Measurements from ENCODE around the gene NUDT17. TPM values are rescaled to one million over a fixed set of nuclear protein-coding genes. Genes with fewer than 3 reads are reported as not detected.

The NUDT17 gene
- total RNA-seq, 2 donors from 2014 or later: 2.6 to 3.9 TPM

- no peak for ATAC-seq
- H3K36me3 Mint-ChIP-seq: no peaks in the 10 kb centered on the region
- no peak overlapping the region for H3K27ac Mint-ChIP-seq
- no peak for DNase-seq (ENCODE audit: low spot score in 2 of 2)
- no peaks in the 10 kb centered on the region for H3K9me3 Mint-ChIP-seq
Measured at GRCh38 chr1:145897969-145898368, 52.5 kb downstream of the NUDT17 start.

Other genes with a start within 250 kb of the NUDT17 start
- gene GPR89A, start 237.6 kb upstream of the NUDT17 start, total RNA-seq: 10 to 100 TPM; 21.4 to 31.3 TPM
- gene PDZK1, start 138.3 kb upstream of the NUDT17 start, total RNA-seq: not detected
- gene CD160, start 126.1 kb upstream of the NUDT17 start, total RNA-seq: under 1 TPM in 1 of 2 donors, not detected in 1; 0.64 TPM
- gene RNF115, start 21.5 kb upstream of the NUDT17 start, total RNA-seq: 10 to 100 TPM; 10.7 to 12.6 TPM
- gene POLR3C, start 21.4 kb upstream of the NUDT17 start, total RNA-seq: 10 to 100 TPM; 15.1 to 26.2 TPM
- gene PIAS3, start 13.5 kb downstream of the NUDT17 start, total RNA-seq: 10 to 100 TPM; 28.6 to 33.5 TPM
- gene ANKRD35, start 40.2 kb downstream of the NUDT17 start, total RNA-seq: under 1 TPM; 0.50 to 0.53 TPM
- gene ITGA10, start 64.4 kb downstream of the NUDT17 start, total RNA-seq: 1 to 10 TPM; 1.0 to 1.5 TPM
- 10 to 100 TPM; 17.9 to 36.1 TPM for gene PEX11B, start 73.1 kb downstream of the NUDT17 start, total RNA-seq
- 100 to 1,000 TPM; 254 to 286 TPM for gene RBM8A, start 81.9 kb downstream of the NUDT17 start, total RNA-seq
- 10 to 100 TPM; 47.9 to 50.1 TPM for gene LIX1L, start 112.4 kb downstream of the NUDT17 start, total RNA-seq
- 1 to 10 TPM; 5.4 to 9.1 TPM for gene ANKRD34A, start 118.9 kb downstream of the NUDT17 start, total RNA-seq
- gene POLR3GL, start 119.1 kb downstream of the NUDT17 start, total RNA-seq: 10 to 100 TPM; 22.0 to 31.9 TPM
- gene TXNIP, start 150.9 kb downstream of the NUDT17 start, total RNA-seq: 100 to 1,000 TPM in 1 of 2 donors, 10 to 100 TPM in 1; 67.9 to 120 TPM
- not detected for gene HJV, start 176.1 kb downstream of the NUDT17 start, total RNA-seq

Data from activated naive CD4-positive, alpha-beta T cell treated with anti-CD3 and anti-CD28 coated beads, Interleukin-2, amount 50 U/mL, for 72 hours (primary cell).